Activated CD4-positive, alpha-beta T cell treated with anti-CD3 and anti-CD28 coated beads, Interleukin-2, amount 50 U/mL, for 48 hours (primary cell): ENCODE results near the gene RBM20.
"Not testable (repeated sequence)": the region's sequence is repeated elsewhere in the genome, so short reads cannot be mapped to it uniquely, and the experiment has no call there.

Experiments
- DNase-seq, 2 experiments: peaks; one replicate each; pipeline ENCODE4 v3.0.0-alpha.2; 2020

Gene RBM20

GRCh38 chr10:110679486-110680272 lies 35.5 kb downstream of the RBM20 start:
- DNase-seq: no peak

- DNase-seq: no peak
Measured at GRCh38 chr10:110680273-110681020, 36.3 kb downstream of the RBM20 start.

- DNase-seq: peak; percentile 36 to 46
Measured at GRCh38 chr10:110681023-110681681, 37.0 kb downstream of the RBM20 start.

DNA sequence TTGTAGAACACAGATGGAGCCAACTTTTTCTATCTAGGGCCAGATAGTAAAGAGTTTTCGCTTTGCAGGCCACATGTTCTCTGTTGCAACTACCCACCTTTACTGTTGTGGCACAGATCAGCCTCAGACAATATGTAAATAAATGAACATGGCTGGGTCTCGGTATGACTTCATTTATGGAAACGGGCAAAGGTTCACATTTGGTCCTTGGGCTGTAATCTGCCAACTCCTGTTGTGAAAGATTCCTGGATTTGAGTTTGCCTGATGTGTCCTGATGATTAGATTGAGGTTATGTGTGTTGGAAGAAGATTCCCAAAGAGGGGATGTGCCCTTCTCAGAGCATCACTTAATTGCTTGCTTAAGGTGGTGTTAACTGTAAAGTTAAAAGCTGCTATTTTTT lies 38.2 kb downstream of the RBM20 start:
- no peak for DNase-seq

DNA sequence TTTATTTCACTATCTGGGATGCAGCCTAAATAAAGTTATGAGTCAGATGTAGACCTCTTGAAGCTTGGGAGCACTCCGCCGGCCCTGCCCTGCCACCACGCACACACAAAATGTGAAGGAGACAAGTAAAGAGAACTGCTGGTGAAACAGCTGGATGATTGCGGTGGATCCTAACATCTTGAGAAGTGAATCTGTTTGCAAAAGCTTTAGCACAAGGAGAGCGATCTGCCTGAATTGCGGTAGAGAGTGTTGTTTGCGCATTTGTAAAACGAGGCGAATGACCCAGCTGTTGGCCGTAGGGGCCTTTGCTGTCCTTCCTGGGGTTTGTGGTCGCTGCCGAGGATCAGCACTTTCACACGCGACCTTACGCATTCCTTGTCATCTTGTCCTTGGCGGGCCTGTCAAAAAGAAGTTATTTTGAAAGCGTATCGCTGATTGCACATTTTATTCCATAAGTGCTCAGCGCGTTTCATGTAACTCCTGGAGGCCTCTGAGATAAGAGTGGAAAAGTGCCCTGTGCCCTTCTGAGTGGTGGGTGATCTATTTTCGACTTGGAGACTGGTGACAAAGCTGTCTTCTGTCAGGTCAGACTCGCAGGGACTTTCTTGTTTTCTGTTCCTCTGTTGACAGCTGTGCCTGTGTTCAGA lies 40.8 kb downstream of the RBM20 start:
- DNase-seq: no peak

- DNase-seq: no peak
Measured at GRCh38 chr10:110686047-110686446, 41.9 kb downstream of the RBM20 start.

- no peak for DNase-seq
Measured at GRCh38 chr10:110686949-110687348, 42.8 kb downstream of the RBM20 start.

- no peak for DNase-seq
Measured at GRCh38 chr10:110687400-110687799, 43.3 kb downstream of the RBM20 start.

GRCh38 chr10:110691139-110691538 lies 47.0 kb downstream of the RBM20 start:
- DNase-seq: no peak

- no peak for DNase-seq
Measured at GRCh38 chr10:110694263-110694662, 50.1 kb downstream of the RBM20 start.

DNA sequence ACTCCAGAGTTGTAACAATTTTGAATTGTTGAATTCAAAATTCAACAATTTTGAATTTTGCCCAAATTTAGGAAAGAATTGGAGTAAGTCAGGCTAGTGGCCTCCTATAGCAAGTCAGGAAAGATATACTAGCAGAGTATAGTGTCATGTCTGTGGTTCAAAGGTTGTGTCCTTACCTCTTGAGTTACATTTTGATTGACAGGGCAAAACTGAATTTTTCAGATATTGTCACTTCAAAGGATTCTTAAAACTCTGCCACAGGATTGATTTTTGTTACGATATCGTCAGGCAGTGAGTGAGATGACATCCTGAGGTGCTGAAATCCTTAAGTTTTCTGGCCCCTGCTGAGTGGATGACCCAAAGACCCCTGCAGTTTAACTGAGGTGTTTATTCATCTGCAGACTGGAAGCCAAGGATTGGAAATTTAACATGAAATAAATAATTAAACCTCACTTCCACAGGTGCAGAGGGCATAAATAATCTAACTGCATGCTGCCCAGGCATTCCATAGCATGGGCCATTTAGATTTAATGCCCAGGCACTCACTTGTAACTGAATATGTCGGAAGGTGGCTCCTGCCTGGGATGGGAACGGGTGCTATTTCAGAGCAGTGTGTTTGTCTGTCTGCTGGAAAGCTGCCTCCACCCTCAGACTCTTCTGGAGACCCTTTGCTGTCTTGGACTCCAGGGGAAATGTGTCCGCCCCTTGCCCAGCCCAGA lies 50.8 kb downstream of the RBM20 start:
- no peak for DNase-seq

- no peak for DNase-seq
Measured at GRCh38 chr10:110695539-110695886, 51.4 kb downstream of the RBM20 start.

- no peak for DNase-seq
Measured at GRCh38 chr10:110696436-110696835, 52.3 kb downstream of the RBM20 start.

- DNase-seq: no peak
Measured at GRCh38 chr10:110698340-110698739, 54.2 kb downstream of the RBM20 start.

GRCh38 chr10:110698782-110699201 lies 54.7 kb downstream of the RBM20 start:
- DNase-seq: no peak

GRCh38 chr10:110699859-110700468 lies 55.8 kb downstream of the RBM20 start:
- DNase-seq: no peak

DNA sequence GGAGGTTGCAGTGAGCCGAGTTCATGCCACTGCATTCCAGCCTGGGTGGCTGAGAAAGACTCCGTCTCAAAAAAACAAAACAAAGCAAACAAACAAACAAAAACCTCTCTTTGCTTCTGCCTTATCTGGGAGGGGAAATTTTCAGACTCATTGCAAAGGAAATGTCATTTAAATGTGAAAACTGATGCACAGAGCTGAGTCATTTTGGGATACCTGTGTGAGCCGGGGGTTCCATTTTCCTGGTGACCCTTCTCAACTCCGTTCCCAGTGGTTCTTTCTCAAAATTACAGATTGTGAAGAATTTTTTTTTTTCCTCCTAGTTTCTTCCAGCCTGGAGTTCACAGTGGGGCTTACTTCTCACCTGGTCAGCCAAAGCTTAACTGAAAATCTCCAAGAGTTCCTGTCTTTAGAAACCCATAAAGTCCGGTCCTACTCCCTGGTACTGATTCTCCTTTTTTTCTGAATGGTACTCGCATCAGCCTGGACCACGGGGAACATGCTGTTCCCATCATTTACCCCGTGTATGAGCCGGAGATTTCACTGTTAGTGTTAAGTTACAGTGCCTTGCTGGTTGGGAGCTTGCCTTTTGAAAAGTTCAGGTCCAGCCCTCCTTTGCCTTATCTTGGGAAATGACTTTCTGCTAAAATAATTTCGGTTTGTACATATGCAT lies 56.9 kb downstream of the RBM20 start:
- DNase-seq: no peak

- no peak for DNase-seq
Measured at GRCh38 chr10:110701617-110701971, 57.5 kb downstream of the RBM20 start.

DNA sequence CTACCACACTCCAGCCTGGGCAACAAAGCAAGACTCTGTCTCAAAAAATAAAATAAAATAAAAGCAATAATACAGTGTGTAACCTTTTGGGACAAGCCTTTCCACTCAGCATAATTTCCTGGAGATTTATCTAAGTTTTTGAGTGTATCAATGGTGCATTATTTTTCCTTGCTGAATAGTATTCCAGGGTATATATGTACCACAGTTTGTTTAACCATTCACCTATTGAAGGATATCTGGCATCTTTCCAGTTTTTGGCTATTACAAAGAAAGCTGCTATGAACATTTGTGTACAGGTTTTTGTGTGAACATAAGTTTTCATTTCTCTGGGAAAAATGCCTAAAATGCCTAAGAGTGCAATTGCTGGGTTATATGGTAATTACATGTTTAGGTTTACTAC lies 59.9 kb downstream of the RBM20 start:
- no peak for DNase-seq

GRCh38 chr10:110704906-110705476 lies 60.9 kb downstream of the RBM20 start:
- no peak for DNase-seq

DNA sequence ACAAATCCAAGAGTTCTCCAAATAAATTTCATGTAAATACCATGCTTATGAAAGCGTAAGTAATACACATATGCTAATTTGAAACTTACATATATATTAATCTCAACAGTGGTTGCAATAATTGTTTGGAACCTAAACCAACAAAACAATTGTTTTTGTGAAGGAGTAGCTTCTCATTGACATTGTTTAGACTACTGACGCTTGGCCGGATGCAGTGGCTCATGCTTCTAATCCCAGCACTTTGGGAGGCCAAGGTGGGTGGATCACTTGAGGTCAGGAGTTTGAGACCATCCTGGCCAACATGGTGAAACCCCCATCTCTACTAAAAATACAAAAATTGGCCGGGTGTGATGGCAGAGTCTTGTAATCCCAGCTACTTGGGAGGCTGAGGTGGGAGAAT lies 61.5 kb downstream of the RBM20 start:
- not testable (repeated sequence) for DNase-seq
